Right hindlimb (tissue), 1 donor: Measurements from ENCODE around the gene NKAIN2.
"Not testable (repeated sequence)": the region's sequence is repeated elsewhere in the genome, so short reads cannot be mapped to it uniquely, and the experiment has no call there.

Source experiments
- DNase-seq: peaks from one replicate; pipeline ENCODE4 v3.0.0-alpha.2; 2018

NKAIN2 gene

DNA sequence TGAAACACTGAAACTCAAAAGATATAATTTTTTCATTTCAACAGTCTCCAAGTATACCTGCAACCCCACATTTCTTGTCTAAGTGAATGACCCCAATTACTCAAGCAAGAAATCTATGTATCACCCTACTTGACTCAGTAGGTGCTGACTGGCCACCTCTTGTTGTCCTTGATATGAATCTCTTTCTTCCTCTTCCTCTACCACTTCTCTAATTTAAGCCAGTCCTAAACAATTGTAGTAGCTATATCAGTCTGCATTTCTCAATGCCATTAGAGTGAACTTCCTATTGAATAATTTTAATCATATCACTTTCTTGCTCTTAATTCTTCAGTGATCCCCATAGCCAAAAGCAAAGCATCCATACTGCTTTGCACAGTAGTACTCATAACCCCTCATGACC, 93.2 kb downstream of the NKAIN2 start:
- no peak for DNase-seq

DNA sequence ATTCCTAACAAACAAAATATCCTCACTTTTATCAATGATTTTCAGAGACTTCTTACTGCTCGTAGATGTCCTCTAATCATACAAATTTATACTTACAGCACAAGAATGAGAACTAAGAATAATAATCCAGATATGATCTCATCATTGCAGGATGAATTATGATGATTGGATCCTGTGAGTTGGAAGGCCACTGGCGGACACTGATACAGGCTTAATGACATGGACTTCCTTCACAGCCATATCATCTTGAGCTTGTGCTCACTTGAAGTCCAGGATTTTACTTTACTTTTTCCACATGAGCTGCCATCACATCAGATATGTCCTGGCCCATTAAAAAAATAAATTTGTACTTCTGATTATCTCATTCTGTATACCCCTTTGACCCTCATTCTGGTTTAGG, 94.3 kb downstream of the NKAIN2 start:
- no peak for DNase-seq

DNA sequence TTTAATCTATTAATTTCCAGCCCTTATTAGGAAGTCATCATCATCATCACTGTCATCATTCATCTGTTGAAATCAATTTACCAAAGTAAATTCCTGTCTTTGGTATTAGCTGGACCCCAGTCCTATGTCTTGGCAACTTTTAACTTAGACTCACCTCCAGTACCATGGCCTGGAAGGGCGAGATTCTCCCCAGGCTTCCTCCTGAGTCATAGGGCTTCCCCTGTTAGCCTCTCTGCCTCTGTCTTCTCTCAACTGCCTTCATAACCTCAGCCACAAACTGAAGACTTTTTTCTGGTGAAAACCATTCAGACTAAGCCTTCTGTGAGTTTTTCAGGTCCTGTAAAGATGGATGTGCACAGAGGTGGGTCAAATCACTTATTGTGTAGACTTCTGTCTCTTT, 95.0 kb downstream of the NKAIN2 start:
- DNase-seq, result no peak

DNA sequence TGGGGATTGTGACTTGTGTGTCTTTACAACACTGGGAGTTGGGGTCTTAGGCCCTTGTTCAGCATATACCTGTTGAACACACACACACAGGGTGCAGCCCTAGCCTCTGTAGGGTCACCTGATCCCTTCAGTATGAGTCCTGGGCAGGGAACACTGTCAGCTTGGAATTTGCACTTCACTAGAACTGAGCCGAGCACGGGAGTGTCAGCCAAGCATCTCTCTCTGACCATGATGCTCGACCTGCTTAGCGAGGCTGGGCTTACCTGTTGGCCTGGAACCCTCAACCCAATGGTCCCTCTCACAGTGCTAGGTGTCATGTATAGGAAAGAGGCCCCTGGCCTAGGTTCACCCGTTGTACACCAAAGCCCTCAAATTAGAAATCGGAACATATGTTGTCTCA, 96.1 kb downstream of the NKAIN2 start:
- DNase-seq, result no peak

DNA sequence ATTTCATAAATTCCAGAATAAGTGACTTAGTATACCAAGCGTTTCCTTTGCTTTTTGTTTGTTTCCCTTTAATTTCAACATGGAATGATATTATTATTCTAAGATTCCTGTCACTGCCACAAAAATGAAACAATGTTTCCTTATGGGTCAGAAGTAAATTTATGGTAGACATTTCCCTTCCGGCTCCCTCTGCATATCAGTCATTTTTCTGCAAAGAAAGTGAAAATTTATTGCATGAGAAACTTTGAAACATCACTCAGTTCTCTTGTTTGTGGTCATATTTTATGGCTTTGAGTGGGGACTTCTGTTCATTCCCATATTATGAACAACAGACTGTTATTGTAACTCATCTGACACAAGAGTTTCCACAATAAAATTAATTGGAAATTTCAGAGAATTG, 97.8 kb downstream of the NKAIN2 start:
- DNase-seq, result no peak

DNA sequence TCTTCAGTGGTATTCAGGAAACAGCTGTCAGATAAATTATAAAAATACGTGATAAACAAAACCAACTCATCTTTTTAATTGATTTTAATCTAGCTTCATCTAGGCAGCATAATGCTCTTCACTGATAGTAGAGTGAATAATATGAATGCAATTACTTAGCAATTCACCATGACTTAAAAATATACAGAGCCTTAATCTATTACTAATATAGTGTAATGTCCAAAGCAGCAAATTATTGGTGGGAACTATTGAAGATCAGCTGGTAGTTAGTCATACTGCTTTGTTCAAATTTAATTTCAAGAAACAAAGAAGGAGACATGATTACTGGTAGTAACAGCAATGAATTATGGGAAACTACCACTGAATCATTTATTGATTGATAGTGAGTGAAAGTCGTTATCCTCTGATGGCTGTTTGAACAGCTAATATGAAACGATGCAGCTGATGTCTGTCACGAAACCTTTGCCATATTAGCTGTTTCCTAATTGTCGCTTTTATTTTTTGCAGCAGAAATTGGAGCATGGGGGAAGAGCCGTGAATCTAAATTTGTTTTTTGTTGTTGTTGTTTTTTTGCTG, 99.2 kb downstream of the NKAIN2 start:
- no peak for DNase-seq

DNA sequence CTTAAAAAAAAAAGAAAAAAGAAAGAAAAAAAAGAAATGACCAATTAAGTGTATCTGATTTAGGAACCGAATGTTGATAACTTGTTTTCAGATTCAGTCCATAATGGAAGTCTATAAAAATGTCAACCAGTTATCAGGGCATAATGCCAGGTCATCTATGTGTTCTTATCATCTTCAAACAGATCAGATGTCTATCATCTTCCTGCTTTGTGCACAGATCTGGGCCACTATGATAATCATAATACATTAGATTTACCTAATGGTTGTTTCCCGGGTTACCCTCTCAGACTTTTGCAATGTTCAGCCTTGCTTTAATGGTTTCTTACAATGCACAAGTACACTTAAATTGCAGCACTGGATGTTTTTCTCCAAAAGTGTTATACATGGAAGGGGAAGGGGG, 100.6 kb downstream of the NKAIN2 start:
- no peak for DNase-seq

DNA sequence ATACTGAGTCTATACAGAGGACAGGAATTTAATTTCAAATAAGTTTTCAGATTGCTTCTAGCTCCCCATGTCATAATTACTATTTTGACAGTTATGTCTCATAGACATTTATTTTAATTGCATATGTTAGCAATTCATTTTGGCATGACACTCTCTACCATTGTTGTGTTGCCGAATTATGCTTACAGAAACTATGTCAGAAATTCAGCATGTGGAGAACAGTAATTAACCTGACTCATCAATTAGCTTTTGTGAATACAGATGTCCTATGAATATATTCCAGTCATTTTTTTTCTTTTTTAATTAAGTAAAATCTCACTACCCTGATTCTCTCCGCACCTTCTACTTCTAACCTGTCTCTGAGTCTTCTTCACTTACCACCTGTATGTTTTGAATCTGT, 105.1 kb downstream of the NKAIN2 start:
- DNase-seq, result no peak

DNA sequence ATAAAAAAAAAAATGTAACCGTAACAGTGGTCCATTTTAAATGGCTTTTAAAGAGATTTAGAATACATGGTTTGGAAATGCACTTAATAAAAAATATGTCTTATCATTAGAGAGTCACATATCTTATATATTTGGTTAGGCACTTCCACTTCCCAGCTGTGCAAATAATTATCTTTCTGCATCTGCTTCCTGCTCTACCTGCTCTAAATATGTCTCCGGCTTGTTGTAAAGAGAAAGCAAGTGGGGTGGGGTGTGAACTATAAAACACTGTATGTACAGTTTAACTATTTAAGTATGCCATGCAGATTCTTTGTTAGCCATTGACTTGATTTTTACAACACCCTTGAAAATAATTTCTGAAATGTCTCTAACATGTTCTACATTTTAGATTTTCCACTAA, 106.3 kb downstream of the NKAIN2 start:
- DNase-seq, result no peak

DNA sequence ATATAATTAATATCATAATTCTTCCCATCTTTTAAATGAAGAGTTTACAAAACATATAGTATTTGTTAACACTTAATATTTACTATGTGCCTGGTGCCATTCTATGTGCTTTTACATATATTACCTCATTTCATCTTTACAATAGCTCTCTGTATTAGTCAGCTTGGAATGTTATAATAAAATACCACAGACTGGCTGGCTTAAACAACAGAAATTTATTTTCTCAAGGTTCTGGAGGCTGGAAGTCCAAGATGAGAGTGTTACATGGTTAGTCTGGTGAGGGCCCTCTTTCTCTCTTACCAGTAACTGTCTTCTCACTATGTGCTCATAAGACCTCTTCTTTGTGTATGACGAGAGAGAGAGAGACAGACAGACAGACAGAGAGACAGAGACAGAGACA, 110.2 kb downstream of the NKAIN2 start:
- no peak for DNase-seq

DNA sequence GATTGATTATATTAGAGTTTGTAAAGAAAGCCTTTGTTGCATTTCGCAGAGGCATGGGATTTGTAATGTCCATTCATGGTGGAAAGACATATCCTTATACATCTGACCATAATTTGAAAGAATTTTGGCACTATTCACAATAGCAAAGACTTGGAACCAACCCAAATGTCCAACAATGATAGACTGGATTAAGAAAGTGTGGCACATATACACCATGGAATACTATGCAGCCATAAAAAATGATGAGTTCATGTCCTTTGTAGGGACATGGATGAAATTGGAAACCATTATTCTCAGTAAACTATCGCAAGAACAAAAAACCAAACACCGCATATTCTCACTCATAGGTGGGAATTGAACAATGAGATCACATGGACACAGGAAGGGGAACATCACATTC, 119.7 kb downstream of the NKAIN2 start:
- DNase-seq, result not testable (repeated sequence)

DNA sequence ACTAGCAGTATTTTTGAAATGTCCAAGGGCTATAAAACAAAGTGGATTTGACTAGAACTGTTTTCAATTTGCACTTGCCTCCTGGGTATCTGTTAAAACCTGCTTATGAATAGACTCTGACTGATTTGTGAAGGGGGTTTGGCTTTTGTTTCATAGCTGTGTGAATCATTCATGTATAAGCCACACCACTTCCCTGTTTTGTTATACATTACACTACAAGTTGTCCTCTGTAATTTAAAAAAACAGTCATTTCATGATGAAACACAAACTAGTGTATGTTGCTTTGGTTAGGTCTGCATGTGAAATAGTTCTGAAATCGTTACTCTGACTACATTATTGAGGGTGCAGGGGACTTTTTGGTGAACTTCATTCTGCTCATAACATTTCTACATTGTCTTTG, 121.7 kb downstream of the NKAIN2 start:
- no peak for DNase-seq

DNA sequence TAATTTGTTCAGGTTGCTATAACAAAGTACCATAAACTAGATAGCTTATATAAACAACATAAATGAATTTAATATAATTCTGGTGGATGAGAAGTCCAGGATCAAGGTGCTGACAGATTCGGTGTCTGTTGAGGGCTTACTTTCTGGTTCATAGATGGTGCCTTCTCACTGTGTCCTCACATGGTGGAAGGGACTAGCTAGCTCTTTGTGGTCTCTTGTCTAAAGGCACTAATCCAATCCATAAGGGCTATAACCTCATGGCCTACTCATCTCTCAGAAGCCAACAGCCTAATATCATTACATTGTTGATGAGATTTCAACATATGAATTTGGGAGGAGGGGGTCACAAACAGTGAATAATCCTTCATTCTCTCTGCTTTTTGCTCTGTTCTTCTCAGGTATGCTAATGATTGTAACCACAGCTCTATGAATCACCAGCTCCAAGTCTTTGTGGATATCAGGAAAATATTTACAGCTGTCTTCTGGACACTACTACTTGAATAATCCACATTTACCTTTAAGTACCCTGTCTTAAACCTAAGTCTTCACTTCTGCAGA, 122.3 kb downstream of the NKAIN2 start:
- no peak for DNase-seq

DNA sequence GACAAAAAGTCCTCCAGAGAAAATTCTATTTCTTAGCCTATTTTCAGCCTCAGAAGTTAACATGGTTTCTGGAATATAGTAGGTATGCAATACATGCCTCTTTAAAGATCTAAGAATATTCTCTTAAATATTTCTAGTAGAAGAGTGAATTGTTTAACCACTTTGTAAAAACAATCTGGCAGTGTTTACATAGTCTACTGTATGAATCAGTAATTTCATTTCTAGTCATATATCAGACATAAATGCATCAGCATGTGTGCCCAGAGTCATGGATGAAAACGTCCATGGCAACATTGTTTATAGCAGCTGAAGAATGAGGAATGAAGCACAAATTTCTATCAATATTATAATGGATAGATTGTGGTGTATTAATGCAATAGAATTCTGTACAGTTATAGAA, 124.9 kb downstream of the NKAIN2 start:
- DNase-seq, result no peak

DNA sequence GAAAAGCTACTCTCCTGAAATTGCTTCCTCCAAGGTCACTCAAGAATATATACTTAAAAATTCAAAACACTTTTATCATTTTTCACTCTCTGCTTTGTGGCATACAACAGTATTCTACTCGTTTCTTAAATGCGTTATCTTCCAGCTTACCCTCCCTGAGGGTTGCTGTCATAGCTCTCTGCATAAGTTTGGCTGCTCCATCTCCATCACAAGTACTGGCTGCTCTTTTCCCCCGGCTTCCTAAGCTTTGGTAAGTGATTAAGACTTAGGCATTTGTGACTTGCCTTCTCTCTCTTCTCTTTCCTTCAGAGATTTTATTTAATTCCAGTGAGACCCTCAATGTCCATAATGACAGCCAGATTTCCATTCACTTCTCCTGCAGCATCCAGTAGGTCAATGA, 128.3 kb downstream of the NKAIN2 start:
- no peak for DNase-seq

DNA sequence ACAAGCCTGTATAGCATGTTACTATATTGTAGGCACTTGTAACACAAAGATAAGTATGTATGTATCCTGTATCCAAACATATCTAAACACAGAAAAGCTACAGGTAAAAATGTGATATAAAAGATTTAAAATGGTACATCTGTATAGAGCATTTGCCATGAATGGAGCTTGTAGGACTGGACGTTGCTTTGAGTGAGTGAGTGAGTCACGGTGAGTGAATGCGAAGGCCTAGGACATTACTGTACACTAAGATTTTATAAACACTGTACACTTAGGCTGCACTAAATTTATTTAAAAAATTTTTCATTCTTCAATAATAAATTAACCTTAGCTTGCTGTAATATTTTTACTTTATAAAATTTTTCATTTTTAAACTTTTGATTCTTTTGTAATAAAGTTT, 136.9 kb downstream of the NKAIN2 start:
- DNase-seq, result no peak

DNA sequence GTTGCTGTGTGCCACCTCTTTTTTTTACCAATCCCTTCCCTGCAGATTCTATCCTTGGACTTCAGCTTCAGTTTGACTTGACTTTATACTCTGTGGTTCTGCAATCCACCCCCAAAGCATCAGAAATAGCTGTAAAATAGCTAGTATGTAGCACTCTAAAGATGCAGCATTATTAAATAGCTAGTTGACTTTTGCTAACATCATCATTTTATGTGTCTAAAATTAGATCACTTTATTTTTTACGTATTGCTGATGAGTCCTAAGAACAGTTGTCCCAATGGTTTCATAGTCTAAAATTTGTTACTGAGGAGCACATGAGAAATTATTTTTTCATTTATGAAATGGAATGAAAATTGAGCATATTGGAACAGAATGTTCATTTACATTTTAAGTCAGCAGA, 138.2 kb downstream of the NKAIN2 start:
- no peak for DNase-seq

DNA sequence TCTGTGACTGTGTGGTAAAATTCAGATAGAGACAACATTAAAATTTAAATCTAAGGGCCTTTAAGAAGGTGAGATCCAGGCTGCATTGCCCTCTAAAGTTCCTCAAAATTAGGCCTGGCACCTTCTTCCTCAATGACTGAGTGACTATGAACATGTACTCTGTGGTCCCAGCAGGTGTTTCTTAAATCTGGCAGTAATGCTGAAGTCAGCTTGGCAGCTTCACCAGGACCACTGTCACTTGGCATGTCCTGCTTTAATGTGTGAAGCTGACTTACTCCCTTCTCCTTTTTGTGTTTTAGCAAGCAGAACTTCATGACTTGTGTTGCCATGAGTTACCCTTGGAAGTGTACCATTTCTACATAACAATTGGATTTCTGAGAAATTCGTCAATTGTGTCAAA, 141.7 kb downstream of the NKAIN2 start:
- no peak for DNase-seq

DNA sequence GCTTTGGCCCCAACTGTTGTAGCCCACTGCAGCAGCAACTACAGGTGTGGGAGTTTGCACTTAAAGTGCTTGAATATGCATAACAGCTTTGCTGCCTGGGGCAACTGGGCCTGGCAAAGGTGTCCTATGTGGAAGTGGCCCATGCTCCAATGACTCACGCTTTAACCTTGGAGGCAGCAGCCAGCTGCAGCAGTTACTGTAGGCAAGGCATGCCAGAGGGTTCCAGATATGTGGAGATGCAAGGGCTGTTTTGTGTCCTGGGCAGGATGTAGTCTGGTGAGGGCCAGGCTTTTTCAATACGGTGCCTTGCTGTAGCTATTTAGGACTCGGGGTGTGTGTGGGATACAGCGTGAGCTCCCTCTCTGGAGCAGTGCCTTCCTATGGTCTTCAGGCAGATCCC, 150.3 kb downstream of the NKAIN2 start:
- DNase-seq, result no peak

DNA sequence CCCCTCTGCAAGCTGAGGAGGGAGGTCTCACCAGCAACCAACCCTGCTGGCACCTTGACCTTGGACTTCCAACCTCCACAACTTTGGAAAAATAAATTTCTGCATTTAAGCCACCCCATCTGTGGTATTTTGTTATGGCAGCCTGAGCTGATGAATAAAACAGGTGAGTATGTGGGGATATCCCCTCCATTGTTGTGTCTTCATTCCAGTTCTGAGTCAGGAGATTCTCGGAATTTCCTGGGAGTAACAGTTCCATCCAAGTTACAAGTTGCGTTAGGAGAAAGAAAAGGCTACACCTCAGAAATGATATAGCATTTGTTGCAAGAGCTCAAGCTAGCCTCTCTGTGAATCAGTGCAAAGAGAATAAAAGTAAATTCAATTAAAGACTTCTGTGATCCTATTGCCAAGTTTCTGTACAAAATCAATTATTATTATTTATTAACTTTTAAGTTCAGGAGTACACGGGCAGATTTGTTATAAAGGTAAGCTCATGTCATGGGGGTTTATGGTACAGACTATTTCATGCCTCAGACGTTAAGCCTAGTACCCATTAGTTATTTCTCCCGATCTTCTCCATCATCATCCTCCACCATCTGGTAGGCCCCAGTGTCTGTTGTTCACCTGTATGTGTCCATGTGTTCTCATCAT, 153.0 kb downstream of the NKAIN2 start:
- no peak for DNase-seq

DNA sequence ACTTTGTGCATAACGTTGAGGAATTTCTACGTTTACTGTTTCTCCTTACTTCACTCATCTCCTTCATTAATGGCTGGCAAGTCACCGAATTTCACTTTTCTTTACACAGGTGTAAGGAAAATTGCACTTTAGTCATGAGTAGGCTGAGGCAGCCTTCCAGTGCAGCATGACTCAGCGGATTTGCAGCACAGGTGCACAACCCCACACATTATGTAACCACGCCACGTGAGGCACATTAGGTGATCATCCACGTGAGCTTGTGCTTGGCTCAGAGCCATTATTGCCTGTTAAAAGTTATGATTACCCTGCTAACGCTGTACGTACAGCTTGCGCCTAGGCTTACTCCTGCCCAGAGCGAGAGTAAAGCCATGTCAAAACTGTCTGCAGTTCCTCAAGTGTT, 158.8 kb downstream of the NKAIN2 start:
- DNase-seq, result no peak

DNA sequence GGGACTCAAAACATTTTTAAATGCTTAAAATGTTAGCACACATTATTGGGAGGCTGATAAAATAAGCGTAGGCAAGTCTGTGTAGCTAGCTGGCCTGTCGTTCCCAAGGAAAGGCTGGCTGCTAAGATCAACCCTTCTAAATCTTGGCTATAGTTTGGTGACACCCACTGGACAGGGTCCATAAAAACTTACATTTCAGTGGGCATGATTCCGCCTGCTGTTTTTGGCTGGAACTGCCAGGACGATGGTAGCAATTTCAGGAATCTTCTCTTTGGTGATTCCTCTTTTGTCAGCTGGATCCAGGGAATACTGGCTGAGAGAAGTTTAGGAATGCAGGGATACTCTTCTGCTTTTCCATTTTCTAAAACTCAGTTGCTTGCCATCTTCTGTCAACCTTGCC, 162.2 kb downstream of the NKAIN2 start:
- peak; percentile 35 for DNase-seq

DNA sequence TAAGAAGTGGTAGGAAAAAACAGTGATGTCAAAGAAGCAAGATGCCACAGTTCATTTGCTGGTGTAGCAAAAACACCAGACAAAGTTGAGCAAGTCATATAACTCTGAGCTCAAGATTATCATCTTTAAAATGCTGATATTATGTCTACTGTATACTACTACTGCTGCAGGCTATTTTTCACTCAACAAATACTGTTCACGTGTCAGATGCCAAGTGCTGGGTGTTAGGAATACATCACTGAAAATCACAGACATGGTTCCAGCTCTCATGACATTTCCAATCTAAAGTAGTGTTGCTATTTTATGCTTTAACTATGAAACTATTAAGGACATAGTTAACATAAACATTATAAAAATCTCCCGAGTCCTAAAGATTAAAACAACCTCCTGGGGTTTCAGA, 163.0 kb downstream of the NKAIN2 start:
- no peak for DNase-seq

DNA sequence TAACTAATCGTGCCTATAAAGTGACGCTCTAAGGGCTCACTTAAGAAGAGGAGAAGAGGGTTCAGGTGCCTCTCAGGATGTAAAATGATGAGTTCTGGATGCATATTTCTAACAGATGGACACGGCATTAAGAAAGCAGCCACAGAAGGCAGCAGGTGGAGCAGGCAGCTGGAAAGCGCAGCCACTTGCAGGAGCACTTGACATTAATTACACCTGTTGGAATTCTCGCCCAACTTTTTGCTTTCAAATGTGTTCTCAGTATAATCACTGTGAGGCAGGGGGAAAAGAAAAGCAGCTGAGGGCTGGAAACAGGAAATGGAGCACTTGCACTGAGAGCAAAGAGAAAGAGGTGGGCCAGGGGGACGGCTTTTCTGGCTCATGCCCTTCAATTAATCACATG, 164.2 kb downstream of the NKAIN2 start:
- no peak for DNase-seq
